Amygdala (tissue), 56 donors: Measurements from ENCODE around the gene MAP3K14.
"Not testable (repeated sequence)": the region's sequence is repeated elsewhere in the genome, so short reads cannot be mapped to it uniquely, and the experiment has no call there.

Source experiments
- DNase-seq, 56 donors: peaks; one replicate each; lab custom pipeline; 2025; lab: John Stamatoyannopoulos, UW

The MAP3K14 gene

GRCh38 chr17:45316434-45317110 is at the start of gene MAP3K14:
TSS of gene MAP3K14 (minus strand) at chr17:45317020. CDS start at chr17:45290745, 26,275 bp downstream.
- DNase-seq = peak in 26 of 56 donors; percentile 40 to 81 (median 60)

GRCh38 chr17:45366049-45366448 is 49.2 kb upstream of the MAP3K14 start:
- DNase-seq = no peak

- no peak for DNase-seq
Measured at GRCh38 chr17:45364531-45365390, 47.9 kb upstream of the MAP3K14 start.

DNA sequence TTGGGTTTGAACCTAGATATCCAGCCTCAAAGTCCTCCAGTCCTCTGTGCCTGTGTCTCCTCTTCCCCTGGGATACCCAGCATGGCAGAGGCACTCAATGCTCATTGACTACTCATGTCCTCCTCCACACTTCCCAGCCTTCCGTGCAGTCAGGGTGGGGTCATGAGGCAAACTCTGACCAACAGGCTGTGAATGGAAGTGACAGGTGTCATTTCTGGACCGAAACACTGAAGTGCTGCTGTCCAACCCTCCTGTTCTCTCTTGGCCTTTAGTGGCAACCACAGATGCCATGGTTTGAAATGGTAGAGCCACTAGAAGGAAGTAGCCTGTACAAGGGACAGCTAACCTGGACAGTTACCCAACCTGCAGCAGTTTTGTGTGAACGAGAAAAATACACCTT is 46.7 kb upstream of the MAP3K14 start:
- no peak for DNase-seq

- DNase-seq = no peak
Measured at GRCh38 chr17:45361976-45362375, 45.2 kb upstream of the MAP3K14 start.

DNA sequence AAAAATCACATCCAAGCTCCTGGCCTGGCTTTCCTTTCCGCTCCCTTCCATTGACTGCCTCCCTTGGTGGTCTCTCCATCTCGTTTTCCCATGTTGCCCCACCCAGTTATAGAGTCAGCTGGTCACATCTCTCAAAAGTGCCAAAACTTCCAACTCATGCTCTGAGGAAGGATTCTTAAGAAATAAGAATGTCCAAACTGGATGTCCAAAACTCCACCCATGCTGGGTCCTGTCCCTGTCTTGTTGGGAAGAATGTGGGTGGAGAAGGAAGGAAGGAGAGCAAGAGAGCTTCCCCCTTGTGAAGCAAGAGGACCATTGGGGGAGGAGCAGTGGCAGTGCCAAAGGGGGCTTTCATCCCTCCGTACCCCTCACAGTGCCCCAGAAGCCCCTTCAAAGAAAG is 44.6 kb upstream of the MAP3K14 start:
- DNase-seq = no peak

- no peak for DNase-seq
Measured at GRCh38 chr17:45357364-45357997, 40.7 kb upstream of the MAP3K14 start.

GRCh38 chr17:45355087-45355486 is 38.3 kb upstream of the MAP3K14 start:
- no peak for DNase-seq

- DNase-seq = peak in 1 of 56 donors; percentile 10
Measured at GRCh38 chr17:45353043-45353442, 36.2 kb upstream of the MAP3K14 start.

GRCh38 chr17:45351831-45352230 is 35.0 kb upstream of the MAP3K14 start:
- DNase-seq = no peak

- DNase-seq = no peak
Measured at GRCh38 chr17:45347444-45347843, 30.6 kb upstream of the MAP3K14 start.

DNA sequence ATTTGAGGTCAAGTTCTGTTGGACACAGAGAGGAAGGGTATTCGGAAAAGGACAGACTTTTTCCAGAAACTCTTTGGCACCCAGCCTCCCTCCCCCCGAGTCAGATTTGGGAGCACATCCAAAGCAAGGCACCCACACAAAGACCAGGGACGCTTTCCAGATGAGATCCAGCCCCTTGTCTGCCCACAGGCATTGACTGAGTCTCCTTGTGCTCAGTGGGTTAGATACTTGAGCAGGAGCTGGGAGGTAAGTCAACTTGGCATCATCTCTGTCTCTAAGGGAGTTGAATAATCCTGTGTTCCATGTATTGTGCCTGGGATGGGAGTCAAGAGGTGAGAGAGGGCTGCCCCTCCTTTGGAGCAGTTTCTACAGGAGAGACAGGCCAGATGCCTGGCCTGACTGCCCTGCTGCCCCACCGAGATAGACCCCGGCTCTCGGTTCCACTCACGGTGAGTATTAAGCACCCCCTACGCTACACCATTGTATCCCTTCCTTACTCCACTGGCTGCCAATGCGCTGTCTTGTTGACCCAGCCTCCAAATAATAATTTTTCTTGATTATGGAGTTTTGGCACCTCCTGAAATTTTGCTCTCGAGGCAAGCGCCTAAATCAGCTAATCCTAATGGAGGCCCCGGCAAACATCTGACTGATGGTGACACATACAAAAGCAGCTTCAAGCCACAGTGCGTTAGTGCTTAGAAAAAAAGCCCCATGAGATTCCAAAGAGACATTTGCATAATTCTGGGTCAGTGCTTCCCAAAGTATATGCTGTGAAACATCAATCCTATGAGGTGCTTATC is 29.6 kb upstream of the MAP3K14 start:
- DNase-seq = peak in 18 of 56 donors; percentile 4 to 59 (median 16)

DNA sequence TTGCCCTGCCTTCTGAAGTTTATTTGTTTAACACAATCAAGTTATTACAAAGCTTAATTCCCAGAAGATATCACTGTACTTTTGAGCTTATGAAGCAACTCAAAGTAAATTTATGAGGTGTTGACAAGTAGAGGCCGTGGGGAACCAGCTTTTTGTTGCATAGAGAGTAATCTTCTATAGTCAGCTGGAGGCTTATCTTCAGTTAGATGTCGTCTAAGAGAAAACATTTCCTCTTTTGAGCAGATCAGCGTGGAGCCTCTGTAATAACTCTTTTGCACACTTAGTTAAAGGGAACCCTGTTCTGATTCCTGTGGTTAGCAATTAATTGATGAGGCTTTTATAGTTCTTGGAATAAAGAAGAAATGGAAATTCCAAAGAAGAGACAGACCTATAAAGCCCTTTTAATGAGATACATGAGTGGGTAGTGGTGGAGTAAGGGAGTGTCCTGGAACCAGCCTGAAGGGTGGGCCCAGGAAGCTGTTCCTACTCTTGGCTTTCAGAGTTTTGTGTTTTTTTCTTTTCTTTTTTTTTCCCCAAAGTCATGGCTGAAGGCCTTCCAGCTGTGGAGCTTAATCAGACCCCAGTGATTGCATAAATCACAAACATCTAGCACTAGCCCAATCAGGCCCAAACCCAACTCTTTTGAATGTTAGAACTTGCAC is 28.9 kb upstream of the MAP3K14 start:
- no peak for DNase-seq

- DNase-seq = no peak
Measured at GRCh38 chr17:45345246-45345553, 28.4 kb upstream of the MAP3K14 start.

DNA sequence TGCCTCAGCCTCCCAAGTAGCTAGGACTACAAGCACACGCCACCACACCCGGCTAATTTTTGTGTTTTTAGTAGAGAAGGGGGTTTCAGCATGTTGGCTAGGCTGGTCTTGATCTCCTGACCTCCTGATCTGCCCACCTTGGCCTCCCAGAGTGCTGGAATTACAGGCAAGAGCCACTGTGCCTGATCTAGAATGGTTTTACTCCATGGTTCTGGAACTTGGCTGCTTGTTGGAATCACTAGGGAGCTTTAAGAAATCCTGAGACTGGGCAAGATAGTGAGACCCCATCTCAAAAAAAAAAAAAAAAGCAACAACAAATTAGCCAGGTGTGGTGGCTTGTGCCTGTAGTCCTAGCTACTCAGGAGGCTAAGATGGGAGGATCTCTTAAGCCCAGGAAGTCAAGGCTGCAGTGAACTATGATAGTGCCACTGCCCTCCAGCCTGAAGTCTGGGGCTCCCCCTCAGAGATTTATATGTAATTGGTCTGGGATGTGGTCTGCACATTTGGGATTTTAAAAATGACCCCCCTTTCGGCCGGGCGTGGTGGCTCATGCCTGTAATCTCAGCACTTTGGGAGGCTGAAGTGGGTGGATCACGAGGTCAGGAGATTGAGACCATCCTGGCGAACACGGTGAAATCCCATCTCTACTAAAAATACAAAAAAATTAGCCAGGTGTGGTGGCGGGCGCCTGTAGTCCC is 27.3 kb upstream of the MAP3K14 start:
- not testable (repeated sequence) for DNase-seq

DNA sequence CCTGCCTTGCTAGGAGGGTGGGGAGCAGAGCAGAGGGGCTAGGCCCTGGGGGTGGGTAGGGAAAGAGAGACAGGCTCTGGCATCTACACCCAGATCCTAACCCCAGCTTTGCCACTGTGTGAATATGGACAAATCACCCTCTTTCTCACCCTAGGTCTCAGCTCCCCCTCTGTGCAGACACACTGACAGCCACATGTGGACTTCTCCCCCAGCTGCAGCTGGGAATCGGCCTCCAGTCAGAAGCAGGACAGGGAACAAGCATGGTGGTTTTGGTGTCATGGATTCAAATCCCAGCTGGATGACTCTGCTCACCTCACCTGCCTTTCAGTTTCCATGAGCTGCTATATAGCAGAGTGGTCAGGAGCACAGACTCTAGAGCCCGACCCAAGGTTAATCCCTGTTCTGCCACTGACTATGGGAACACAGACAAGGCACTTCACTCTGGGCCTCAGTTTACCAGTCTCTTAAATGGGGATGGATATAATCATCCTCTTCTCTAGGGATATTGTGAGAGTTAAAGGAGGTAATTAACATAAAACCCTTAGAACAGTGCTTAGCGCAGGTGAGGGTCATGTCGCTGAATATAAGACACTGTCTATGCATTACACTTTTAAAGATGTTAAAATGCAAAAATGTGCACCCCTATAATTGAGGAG is 26.2 kb upstream of the MAP3K14 start:
- no peak for DNase-seq

- DNase-seq = no peak
Measured at GRCh38 chr17:45342306-45342705, 25.5 kb upstream of the MAP3K14 start.

DNA sequence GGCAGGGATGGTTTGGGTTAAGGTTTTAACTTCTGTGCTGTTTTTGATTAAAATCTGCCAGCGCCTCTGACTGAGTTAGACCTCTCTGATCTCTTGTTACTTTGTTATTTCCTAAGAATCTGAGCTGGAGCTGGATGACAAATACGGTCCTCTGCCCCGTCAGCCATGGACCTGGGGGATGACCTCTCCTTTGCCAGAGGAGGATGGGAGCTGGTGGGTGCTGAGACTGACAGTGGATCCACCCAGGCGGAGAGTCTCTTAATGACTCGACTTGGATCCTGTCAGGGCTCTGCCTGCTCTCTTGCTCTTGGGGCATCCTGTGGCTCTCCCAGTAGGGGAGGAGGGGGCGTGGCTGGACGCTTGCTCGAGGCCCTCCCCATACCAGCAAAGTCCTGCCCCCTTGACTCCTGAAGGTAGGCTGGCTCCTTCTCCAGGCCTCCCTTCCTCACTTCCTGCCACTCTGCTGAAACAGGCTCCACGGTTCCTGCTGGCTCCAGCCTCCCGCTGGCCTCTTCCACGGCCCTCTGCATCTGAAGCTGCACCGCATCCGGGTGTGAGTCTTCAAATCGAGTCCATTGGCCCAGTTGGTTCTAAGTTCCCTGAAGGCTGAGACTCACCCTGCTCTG is 24.8 kb upstream of the MAP3K14 start:
- DNase-seq = no peak
